HEK293 (cell line): Measurements from ENCODE around the gene DCK.
"Not testable (repeated sequence)": the region's sequence is repeated elsewhere in the genome, so short reads cannot be mapped to it uniquely, and the experiment has no call there.

Source experiments
- CTCF ChIA-PET: fragments of 350-600 bp; formaldehyde crosslinking; extraction: SDS; loops from one replicate; lab custom pipeline; 2021; ENCODE audit warnings: antibody characterized with exemption; lab: Yijun Ruan, JAX
- POLR2A ChIA-PET: fragments of 300-600 bp; formaldehyde crosslinking; extraction: SDS; loops from one replicate; lab custom pipeline; 2020; ENCODE audit warnings: antibody characterized with exemption, inconsistent platforms; lab: Yijun Ruan, JAX
- H3K27ac ChIP-seq: fragments of 200-500 bp; sonication (Bioruptor generic); 2 replicates; pipeline ENCODE4 v1.5.1; 2014; ENCODE audit warnings: low read depth, low read length, control low read depth, inconsistent platforms; ENCODE audit errors: extremely low read depth
- H3K36me3 ChIP-seq, 2 experiments: fragments of 200-500 bp in 1 of 2; sonication (Bioruptor generic) in 1 of 2; 1 replicate in 1 of 2; 2 replicates in 1 of 2; pipeline ENCODE4 v1.5.1; 2014 to 2017; ENCODE audit warnings: inconsistent platforms in 2 of 2, low read length in 2 of 2; ENCODE audit not compliant: control insufficient read depth in 2 of 2, insufficient read depth in 1 of 2
- H3K4me1 ChIP-seq: fragments of 200-500 bp; sonication (Bioruptor generic); 2 replicates; pipeline ENCODE4 v1.5.1; 2014; ENCODE audit warnings: mild to moderate bottlenecking, low read length, inconsistent platforms; ENCODE audit not compliant: control insufficient read depth, insufficient read depth
- H3K4me3 ChIP-seq: 2 replicates; pipeline ENCODE4 v1.5.1; 2011; ENCODE audit warnings: low read depth, mild to moderate bottlenecking, control low read depth, low read length, moderate library complexity
- H3K9me3 ChIP-seq: fragments of 200-500 bp; sonication (Bioruptor generic); 2 replicates; pipeline ENCODE4 v1.5.1; 2014; ENCODE audit warnings: low read depth, low read length, inconsistent platforms; ENCODE audit not compliant: control insufficient read depth, insufficient read depth
- EGR2 ChIP-seq: fragments of 450-650 bp; formaldehyde crosslinking; IDR thresholded peaks from 2 replicates; pipeline ENCODE4 v1.5.1; 2016; ENCODE audit warnings: low read depth, missing biosample characterization, missing genetic modification characterization
- FEZF1 ChIP-seq: fragments of 450-650 bp; formaldehyde crosslinking; IDR thresholded peaks from 2 replicates; pipeline ENCODE4 v1.5.1; 2016; ENCODE audit warnings: missing biosample characterization, missing genetic modification characterization
- HOXA7 ChIP-seq: sonication (generic); formaldehyde crosslinking; IDR thresholded peaks from 2 replicates; pipeline ENCODE4 v1.8.1; 2022; ENCODE audit warnings: missing genetic modification reagents, borderline replicate concordance
- INSM2 ChIP-seq: fragments of 450-650 bp; formaldehyde crosslinking; IDR thresholded peaks from 2 replicates; pipeline ENCODE4 v1.5.1; 2016; ENCODE audit warnings: missing biosample characterization, missing genetic modification characterization
- REPIN1 ChIP-seq: fragments of 450-650 bp; formaldehyde crosslinking; IDR thresholded peaks from 2 replicates; pipeline ENCODE4 v1.5.1; 2017; ENCODE audit warnings: missing biosample characterization, missing genetic modification characterization, low read depth
- SP7 ChIP-seq: fragments of 450-650 bp; formaldehyde crosslinking; IDR thresholded peaks from 2 replicates; pipeline ENCODE4 v1.5.1; 2016; ENCODE audit warnings: missing biosample characterization, missing genetic modification characterization
- YY2 ChIP-seq: fragments of 450-650 bp; formaldehyde crosslinking; IDR thresholded peaks from 2 replicates; pipeline ENCODE4 v1.5.1; 2016; ENCODE audit warnings: missing biosample characterization, missing genetic modification characterization
- ZBTB44 ChIP-seq: fragments of 450-650 bp; IDR thresholded peaks from 2 replicates; pipeline ENCODE4 v1.5.1; 2018; ENCODE audit warnings: missing biosample characterization, mild to moderate bottlenecking, missing genetic modification characterization
- ZNF2 ChIP-seq: fragments of 450-650 bp; formaldehyde crosslinking; IDR thresholded peaks from 2 replicates; pipeline ENCODE4 v1.5.1; 2016; ENCODE audit warnings: missing biosample characterization, missing genetic modification characterization
- ZNF335 ChIP-seq: fragments of 450-650 bp; formaldehyde crosslinking; conservative IDR thresholded peaks from 2 replicates; pipeline ENCODE4 v1.5.1; 2016; ENCODE audit warnings: missing biosample characterization, missing genetic modification characterization
- ZNF544 ChIP-seq: fragments of 450-650 bp; formaldehyde crosslinking; IDR thresholded peaks from 2 replicates; pipeline ENCODE4 v1.5.0; 2017; ENCODE audit warnings: missing biosample characterization, missing genetic modification characterization
- ZNF549 ChIP-seq: fragments of 450-650 bp; IDR thresholded peaks from 2 replicates; pipeline ENCODE4 v1.5.1; 2018; ENCODE audit warnings: missing biosample characterization, missing genetic modification characterization, mild to moderate bottlenecking, inconsistent platforms, moderate library complexity
- ZNF658 ChIP-seq: fragments of 450-650 bp; formaldehyde crosslinking; IDR thresholded peaks from 2 replicates; pipeline ENCODE4; 2016; ENCODE audit warnings: missing biosample characterization, missing genetic modification characterization
- ZNF692 ChIP-seq: fragments of 450-650 bp; formaldehyde crosslinking; IDR thresholded peaks from 2 replicates; pipeline ENCODE4 v1.5.1; 2016; ENCODE audit warnings: missing biosample characterization, missing genetic modification characterization
- ZNF776 ChIP-seq: fragments of 450-650 bp; formaldehyde crosslinking; IDR thresholded peaks from 2 replicates; pipeline ENCODE4 v1.5.0; 2017; ENCODE audit warnings: missing biosample characterization, missing genetic modification characterization, borderline replicate concordance
- ZSCAN18 ChIP-seq: fragments of 450-650 bp; formaldehyde crosslinking; IDR thresholded peaks from 2 replicates; pipeline ENCODE4 v1.5.1; 2016; ENCODE audit warnings: missing biosample characterization, missing genetic modification characterization

Gene DCK

GRCh38 chr4:71052034-71052433, 58.6 kb downstream of the DCK start:
- Histone ChIP-seq H3K36me3 (no peaks in the 10 kb centered on the region), H3K27ac (no peak overlapping the region), H3K9me3 (no peaks in the 10 kb centered on the region), H3K4me3 (no peak overlapping the region), H3K4me1 (no peaks in the 10 kb centered on the region)
- CTCF ChIA-PET: no interaction called here
- TF ChIP-seq REPIN1 (no peak), FEZF1 (tag by site-specific recombination) (no peak), EGR2 (no peak)
- POLR2A ChIA-PET: no interaction called here

- TF ChIP-seq HOXA7 (CRISPR knock-in tag) (no peak), ZNF2 (no peak), ZBTB44 (no peak), ZNF776 (tag by site-specific recombination) (no peak), ZNF335 (no peak), ZNF658 (tag by site-specific recombination) (no peak), YY2 (tag by site-specific recombination) (no peak), ZNF544 (tag by site-specific recombination) (no peak), ZSCAN18 (tag by site-specific recombination) (no peak), ZNF549 (tag by site-specific recombination) (no peak), SP7 (tag by site-specific recombination) (no peak), INSM2 (tag by site-specific recombination) (no peak), ZNF692 (tag by site-specific recombination) (no peak)
- Histone ChIP-seq H3K4me3 (no peak overlapping the region), H3K36me3 (no peaks in the 10 kb centered on the region), H3K9me3 (no peaks in the 10 kb centered on the region), H3K4me1 (no peaks in the 10 kb centered on the region), H3K27ac (no peak overlapping the region)
- ChIA-PET POLR2A (no interaction called here), CTCF (no interaction called here)
Observed at GRCh38 chr4:71052716-71053115, 59.3 kb downstream of the DCK start.

GRCh38 chr4:71053613-71054012, 60.2 kb downstream of the DCK start:
- H3K4me1 ChIP-seq, H3K4me3 ChIP-seq, POLR2A ChIA-PET, H3K9me3 ChIP-seq, H3K36me3 ChIP-seq, CTCF ChIA-PET, H3K27ac ChIP-seq: not testable (repeated sequence)

- CTCF ChIA-PET, POLR2A ChIA-PET, H3K9me3 ChIP-seq, H3K27ac ChIP-seq, H3K4me3 ChIP-seq, H3K4me1 ChIP-seq, H3K36me3 ChIP-seq: not testable (repeated sequence)
Observed at GRCh38 chr4:71059573-71059972, 66.1 kb downstream of the DCK start.
